IMR-90 (cell line): Measurements from ENCODE around the gene CCDC12. TPM values are rescaled to one million over a fixed set of nuclear protein-coding genes. Genes with fewer than 3 reads are reported as not detected.

Experiments used
- ATAC-seq: fragments of 200-7000 bp; cut with Tn5 transposase; 2 replicates; pipeline ENCODE4 v1.9.1; 2020; ENCODE audit warnings: low read depth, mild to moderate bottlenecking, moderate library complexity
- BruUV-seq: library from RNA; stranded (reverse); fragments of 400-500 nt; replicated peaks from 2 replicates; lab custom pipeline; 2021; lab: Mats Ljungman, UMichigan
- CTCF ChIA-PET: fragments of 300-600 bp; formaldehyde crosslinking; extraction: SDS; loops from one replicate; lab custom pipeline; 2021; ENCODE audit warnings: antibody characterized with exemption; lab: Yijun Ruan, JAX
- POLR2A ChIA-PET: fragments of 300-600 bp; sonication (Branson Sonifier 250); formaldehyde crosslinking; loops from one replicate; lab custom pipeline; 2022; ENCODE audit warnings: antibody characterized with exemption; ENCODE audit not compliant: unreplicated experiment; lab: Charles Lee
- DNase-seq: peaks from one replicate; pipeline ENCODE4 v3.0.0; 2013
- H2AFZ ChIP-seq: replicated peaks from 2 replicates; pipeline ENCODE3; 2013; ENCODE audit warnings: low read length, mild to moderate bottlenecking; ENCODE audit not compliant: poor library complexity
- H2AK5ac ChIP-seq: 2 replicates; pipeline ENCODE4 v1.6.1; 2013; ENCODE audit warnings: low read depth, low read length, inconsistent platforms
- H2AK9ac ChIP-seq: replicated peaks from 2 replicates; pipeline ENCODE3; 2013; ENCODE audit warnings: mild to moderate bottlenecking, low read depth, low read length, moderate library complexity; ENCODE audit not compliant: poor library complexity
- H2BK120ac ChIP-seq: 2 replicates; pipeline ENCODE4 v1.6.1; 2013; ENCODE audit warnings: low read depth, low read length, inconsistent platforms
- H2BK15ac ChIP-seq: 3 replicates; pipeline ENCODE4 v1.6.1; 2013; ENCODE audit warnings: low read depth, low read length, inconsistent platforms
- H2BK20ac ChIP-seq: 2 replicates; pipeline ENCODE4 v1.6.1; 2013; ENCODE audit warnings: low read depth, mild to moderate bottlenecking, inconsistent platforms, low read length, moderate library complexity
- H2BK5ac ChIP-seq: 2 replicates; pipeline ENCODE4 v1.6.1; 2013; ENCODE audit warnings: mild to moderate bottlenecking, low read depth, low read length, inconsistent platforms; ENCODE audit not compliant: poor library complexity, severe bottlenecking
- H3K14ac ChIP-seq: replicated peaks from 2 replicates; pipeline ENCODE4 v1.6.1; 2013; ENCODE audit warnings: low read depth, low read length, inconsistent platforms
- H3K18ac ChIP-seq: 2 replicates; pipeline ENCODE4 v1.6.1; 2013; ENCODE audit warnings: low read depth, low read length, control low read depth
- H3K23ac ChIP-seq: 2 replicates; pipeline ENCODE4 v1.6.1; 2013; ENCODE audit warnings: low read depth, low read length, inconsistent platforms
- H3K27ac ChIP-seq: 2 replicates; pipeline ENCODE4 v1.5.1; 2013; ENCODE audit warnings: mild to moderate bottlenecking, control low read depth, low read length; ENCODE audit not compliant: insufficient read depth
- H3K27me3 ChIP-seq: 2 replicates; pipeline ENCODE4 v1.6.1; 2013; ENCODE audit warnings: low read length; ENCODE audit not compliant: control insufficient read depth, insufficient read depth
- H3K36me3 ChIP-seq: 2 replicates; pipeline ENCODE4 v1.6.1; 2013; ENCODE audit warnings: low read length, mixed read lengths; ENCODE audit not compliant: control insufficient read depth, insufficient read depth
- H3K4ac ChIP-seq: 2 replicates; pipeline ENCODE4 v1.6.1; 2013; ENCODE audit warnings: low read depth, low read length, inconsistent platforms
- H3K4me1 ChIP-seq: 2 replicates; pipeline ENCODE4 v1.6.1; 2013; ENCODE audit warnings: low read length, mixed read lengths; ENCODE audit not compliant: control insufficient read depth, insufficient read depth
- H3K4me2 ChIP-seq: 2 replicates; pipeline ENCODE4 v1.6.1; 2013; ENCODE audit warnings: low read depth, mild to moderate bottlenecking, control low read depth, low read length, moderate library complexity
- H3K4me3 ChIP-seq: 2 replicates; pipeline ENCODE4 v1.5.1; 2013; ENCODE audit warnings: low read depth, mild to moderate bottlenecking, control low read depth, low read length, moderate library complexity; ENCODE audit not compliant: insufficient read depth
- H3K56ac ChIP-seq: 2 replicates; pipeline ENCODE4 v1.6.1; 2013; ENCODE audit warnings: low read length, inconsistent platforms; ENCODE audit not compliant: insufficient read depth; ENCODE audit errors: extremely low read depth
- H3K79me1 ChIP-seq, 2 experiments: 2 replicates each; pipeline ENCODE4 v1.6.1; 2013; ENCODE audit warnings: low read length in 2 of 2, inconsistent platforms in 1 of 2, low read depth in 1 of 2
- H3K9ac ChIP-seq: 2 replicates; pipeline ENCODE4 v1.6.1; 2013; ENCODE audit warnings: low read depth, low read length, control low read depth
- H3K9me1 ChIP-seq: 2 replicates; pipeline ENCODE4 v1.6.1; 2013; ENCODE audit warnings: low read length, inconsistent platforms; ENCODE audit not compliant: insufficient read depth
- H3K9me3 ChIP-seq: 2 replicates; pipeline ENCODE4 v1.6.1; 2013; ENCODE audit warnings: low read length; ENCODE audit not compliant: control insufficient read depth, insufficient read depth
- H4K20me1 ChIP-seq: 2 replicates; pipeline ENCODE4 v1.6.1; 2013; ENCODE audit warnings: low read length, inconsistent platforms; ENCODE audit not compliant: insufficient read depth
- H4K5ac ChIP-seq: 2 replicates; pipeline ENCODE4 v1.6.1; 2013; ENCODE audit warnings: mild to moderate bottlenecking, low read depth, low read length, control low read depth
- H4K8ac ChIP-seq, 2 experiments: 2 replicates each; pipeline ENCODE4 v1.6.1; 2013; ENCODE audit warnings: low read depth in 2 of 2, low read length in 2 of 2, control low read depth in 1 of 2, inconsistent platforms in 1 of 2
- H4K91ac ChIP-seq: 2 replicates; pipeline ENCODE4 v1.6.1; 2013; ENCODE audit warnings: low read depth, low read length, inconsistent platforms; ENCODE audit not compliant: insufficient read depth
- MAZ ChIP-seq: IDR thresholded peaks from 2 replicates; pipeline ENCODE4 v1.6.1; 2012; ENCODE audit warnings: low read depth, mild to moderate bottlenecking, low read length, improper control_type of control experiment, moderate library complexity, borderline replicate concordance
- SMC3 ChIP-seq: fragments of 150-350 bp; IDR thresholded peaks from 2 replicates; pipeline ENCODE4 v1.6.1; 2016; ENCODE audit warnings: low read depth, mild to moderate bottlenecking, antibody characterized with exemption, low read length, moderate library complexity
- WGBS, 2 experiments: methylation state at CpG; one replicate each; pipeline versions ENCODE4 v1.1.5 to v1.1.7; 2013; ENCODE audit warnings: missing lambda C conversion rate in 2 of 2; ENCODE audit not compliant: insufficient read length in 1 of 2; ENCODE audit errors: extremely low coverage in 2 of 2; 5-methylcytosine and 5-hydroxymethylcytosine counted together
- dilution Hi-C: fragments of 300-500 bp; cut with HindIII; formaldehyde crosslinking; loops from one replicate; pipeline ENCODE4 v1.14.3; 2018; ENCODE audit warnings: low sequenced_read_pairs; ENCODE audit not compliant: unreplicated experiment
- in situ Hi-C: fragments of 300-500 bp; cut with MboI; formaldehyde crosslinking; loops from 3 replicates; pipeline ENCODE4 v1.14.3; 2019; ENCODE audit warnings: low sequenced_read_pairs, inconsistent platforms, mixed read lengths
- intact Hi-C: fragments of 100-400 bp; cut with micrococcal nuclease; formaldehyde crosslinking; loops from 2 replicates; pipeline ENCODE4 v1.10.0; 2022
- polyA plus RNA-seq, 3 experiments: library from polyadenylated mRNA; depleted of rRNA; stranded (reverse); fragments of >200 nt; gene quantifications; 2 replicates each; pipeline ENCODE4 v1.2.3, GENCODE V29; 2012; ENCODE audit warnings: low replicate concordance in 1 of 3
- total RNA-seq: library from RNA; depleted of rRNA; stranded (reverse); fragments of >200 nt; gene quantifications from 2 replicates; pipeline ENCODE4 v1.2.3, GENCODE V29; 2012

Gene CCDC12
- total and polyA plus RNA-seq, 2 of the 4 experiments (the other 2 are of a cell fraction): 15.2 to 35.1 TPM

DNA sequence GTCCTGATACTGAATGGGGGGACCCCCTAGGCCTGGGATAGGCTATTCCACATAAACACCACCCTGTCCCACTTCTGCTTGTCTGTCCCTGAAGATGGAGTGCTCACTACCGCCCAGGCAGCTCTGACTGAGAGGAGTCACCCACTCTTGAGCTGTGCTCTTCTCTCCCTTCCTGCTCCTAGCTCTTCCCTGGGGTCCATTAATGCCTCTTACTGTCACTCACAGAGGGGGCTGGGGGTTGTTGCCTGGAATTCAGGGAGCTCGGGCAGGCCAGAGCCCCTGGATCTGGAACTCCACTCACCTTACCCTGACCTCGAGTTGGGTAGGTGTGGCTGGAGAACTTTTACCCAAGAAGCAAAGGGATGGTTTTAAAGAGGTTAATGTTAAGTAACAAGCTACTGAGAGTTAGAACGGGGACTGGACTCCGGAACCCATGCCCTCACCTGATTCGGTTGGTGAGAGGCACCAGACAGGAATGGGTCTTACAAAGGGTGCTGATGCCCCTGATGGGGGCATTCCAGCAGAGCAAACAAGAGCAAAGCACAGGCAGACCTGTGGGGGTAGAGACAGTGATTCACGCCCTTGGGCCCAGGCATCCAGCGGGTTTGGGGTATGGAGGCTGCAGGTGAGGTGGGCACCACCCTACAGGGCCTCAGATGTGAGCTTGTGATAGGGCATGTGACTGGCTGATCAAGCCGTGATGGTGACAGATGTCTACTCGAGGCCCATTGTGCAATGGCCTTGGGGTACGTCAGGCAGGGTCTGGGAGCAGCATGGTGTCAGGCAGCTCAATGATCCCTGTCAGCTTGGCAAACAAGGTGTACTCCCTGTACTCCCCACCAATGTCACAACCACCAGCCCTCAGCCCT lies 8.3 kb upstream of the CCDC12 start:
- Histone ChIP-seq H3K79me1 (0 out of 4 replicates have a peak, but pooled peaks cover 0 to 8% of the 10 kb centered on the region in 2 experiments), H3K56ac (no peak overlapping the region), H2BK20ac (no peak overlapping the region), H4K5ac (no peak overlapping the region), H3K9ac (no peak overlapping the region), H2BK15ac (no peak overlapping the region), H3K27me3 (no peaks in the 10 kb centered on the region), H3K4ac (no peak overlapping the region), H4K20me1 (no peaks in the 10 kb centered on the region), H2AK5ac (no peak overlapping the region), H3K14ac (no peak overlapping the region), H3K4me2 (no peak overlapping the region), H3K9me3 (no peaks in the 10 kb centered on the region), H2BK5ac (no peak overlapping the region), H2AK9ac (no peak overlapping the region), H3K4me1 (peaks cover 3% of the 10 kb centered on the region), H3K36me3 (no peaks in the 10 kb centered on the region; the same call in 1 of the 2 replicates), H3K23ac (no peak overlapping the region), H4K91ac (no peak overlapping the region), H3K27ac (no peak overlapping the region), H3K9me1 (peaks cover 5% of the 10 kb centered on the region), H3K18ac (no peak overlapping the region), H2BK120ac (no peak overlapping the region), H3K4me3 (no peak overlapping the region), H2AFZ (no peak overlapping the region), H4K8ac (no peak overlapping the region)
- TF ChIP-seq MAZ (no peak), SMC3 (no peak)
- WGBS, 2 experiments: 91% methylated on average over 6 of the region's 11 CpGs; no CpG with 5 or more reads in 1 of the 2 experiments
- ATAC-seq (no peak), DNase-seq (no peak)
- CTCF ChIA-PET: no interaction called here
- no TSS peak for BruUV-seq
- dilution Hi-C loops: no loop called here
- intact Hi-C loops: no loop called here
- POLR2A ChIA-PET: no interaction called here
- in situ Hi-C loops: no loop called here
